Measurements from ENCODE around the gene LPAR6. TPM values are rescaled to one million over a fixed set of nuclear protein-coding genes. Genes with fewer than 3 reads are reported as not detected.

Gene LPAR6
- total RNA-seq, 4 donors from 2014 or later, result 7.8 to 14.2 (median 8.8) TPM

- 100% methylated on average over 2 of the region's 2 CpGs for WGBS
- H3K36me3 ChIP-seq, result peaks cover 0 to 48% (median 29%) of the 10 kb centered on the region in 4 donors
- intact Hi-C loops (cut with DNase I), result no loop called here
- no peak overlapping the region for H3K4me3 ChIP-seq
- no peaks in the 10 kb centered on the region for H3K27me3 ChIP-seq
- TF ChIP-seq POLR2A (IDR thresholded peaks at IDR 0.05; ENCODE audit: low read depth), result no peak
- TF ChIP-seq CTCF (IDR thresholded peaks at IDR 0.05), result no peak
- TF ChIP-seq EP300 (IDR thresholded peaks at IDR 0.05), result no peak
- TF ChIP-seq POLR2AphosphoS5 (IDR thresholded peaks at IDR 0.05), result no peak
- no peak overlapping the region for H3K27ac ChIP-seq (replicated peaks in 1 of 4)
- H3K9me3 ChIP-seq, result no peaks in the 10 kb centered on the region
- no peak for DNase-seq (ENCODE audit: extremely low spot score)
- H3K4me1 ChIP-seq, result no peaks in the 10 kb centered on the region
These were observed 42.1 kb downstream of the LPAR6 start for GRCh38 chr13:48370815-48371214.

GRCh38 chr13:48369988-48370387 lies 42.9 kb downstream of the LPAR6 start:
- WGBS, result 79% methylated on average over 1 of the region's 1 CpG
- intact Hi-C loops (cut with DNase I), result no loop called here
- peaks cover 0 to 49% (median 27%) of the 10 kb centered on the region in 4 donors for H3K36me3 ChIP-seq
- no peaks in the 10 kb centered on the region for H3K4me1 ChIP-seq
- no peaks in the 10 kb centered on the region for H3K9me3 ChIP-seq
- TF ChIP-seq CTCF (IDR thresholded peaks at IDR 0.05) (no peak), EP300 (IDR thresholded peaks at IDR 0.05) (no peak), POLR2A (IDR thresholded peaks at IDR 0.05; ENCODE audit: low read depth) (no peak), POLR2AphosphoS5 (IDR thresholded peaks at IDR 0.05) (no peak)
- H3K4me3 ChIP-seq, result no peak overlapping the region
- DNase-seq (ENCODE audit: extremely low spot score), result no peak
- no peaks in the 10 kb centered on the region for H3K27me3 ChIP-seq
- no peak overlapping the region for H3K27ac ChIP-seq (replicated peaks in 1 of 4)

Small RNAs within 50 kb of the gene (small RNA-seq; reads per million reads assigned to genes)
- gene RF00017, result 0 reads per million in 3 donors

Other genes with a start within 250 kb of the LPAR6 start
- 100 to 1,000 TPM; 299 to 343 (median 303) TPM for gene ITM2B, start 179.9 kb downstream of the LPAR6 start, total RNA-seq
- 10 to 100 TPM; 28.4 to 33.2 (median 29.9) TPM for gene RB1, start 109.4 kb downstream of the LPAR6 start, total RNA-seq
- gene RCBTB2, start 120.0 kb upstream of the LPAR6 start, total RNA-seq, result 10 to 100 TPM; 10.1 to 14.5 (median 11.0) TPM
- gene CYSLTR2, start 240.8 kb upstream of the LPAR6 start, total RNA-seq, result 1 to 10 TPM in 3 of 4 donors, under 1 TPM in 1; 0.83 to 4.2 (median 1.2) TPM

Data from esophagus muscularis mucosa (tissue), 4 donors.